Fibroblast of the conjunctiva (primary cell): Measurements from ENCODE around the gene NFS1.
A peak's percentile ranks its signal among the peaks of the same experiment; 100 is the strongest.
"Not testable (repeated sequence)": the region's sequence is repeated elsewhere in the genome, so short reads cannot be mapped to it uniquely, and the experiment has no call there.

ENCODE experiments used
- DNase-seq: peaks from one replicate; pipeline ENCODE4 v3.0.0-alpha.2; 2010; ENCODE audit warnings: low read depth

Gene NFS1

DNA sequence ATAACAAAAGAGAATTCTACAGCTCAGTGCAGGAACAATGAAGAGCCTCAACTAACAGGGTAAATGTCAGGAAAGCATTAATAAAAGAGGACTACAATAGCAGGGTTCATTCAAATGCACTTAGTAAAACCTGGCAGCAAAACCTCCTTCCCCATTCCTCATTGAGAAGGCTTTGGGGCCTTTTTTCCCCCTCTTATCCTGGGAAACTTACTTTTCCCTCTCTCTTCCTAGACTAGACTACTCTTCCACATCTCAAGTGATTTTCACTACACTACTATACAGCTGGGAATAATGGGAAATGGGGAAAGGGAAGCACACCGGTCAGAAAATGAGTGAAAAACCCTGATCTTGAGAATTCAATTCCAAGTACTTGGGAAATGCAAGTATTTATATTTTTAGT is 10.1 kb upstream of the NFS1 start:
- DNase-seq, result no peak

DNA sequence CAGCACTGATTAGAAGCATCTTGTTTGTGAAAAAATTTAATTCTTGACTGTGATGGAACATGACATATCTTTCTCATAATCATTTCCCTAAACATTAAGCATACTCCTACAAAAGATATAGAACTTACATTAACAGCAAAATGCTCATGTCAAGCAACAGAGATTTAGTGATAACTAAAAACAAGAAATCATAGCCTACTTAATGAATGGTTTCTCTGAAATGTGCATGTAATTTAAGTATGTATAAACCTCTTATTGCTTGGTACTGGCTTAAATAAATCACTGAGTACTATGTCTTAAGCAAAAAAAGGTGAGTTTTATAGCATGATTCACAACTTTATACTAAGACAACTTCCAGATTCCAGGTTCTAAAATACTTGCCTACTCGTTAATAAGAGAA is 9.3 kb upstream of the NFS1 start:
- no peak for DNase-seq

GRCh38 chr20:35706591-35707529 is 7.7 kb upstream of the NFS1 start:
- not testable (repeated sequence) for DNase-seq

GRCh38 chr20:35705894-35706293 is 6.7 kb upstream of the NFS1 start:
- not testable (repeated sequence) for DNase-seq

DNA sequence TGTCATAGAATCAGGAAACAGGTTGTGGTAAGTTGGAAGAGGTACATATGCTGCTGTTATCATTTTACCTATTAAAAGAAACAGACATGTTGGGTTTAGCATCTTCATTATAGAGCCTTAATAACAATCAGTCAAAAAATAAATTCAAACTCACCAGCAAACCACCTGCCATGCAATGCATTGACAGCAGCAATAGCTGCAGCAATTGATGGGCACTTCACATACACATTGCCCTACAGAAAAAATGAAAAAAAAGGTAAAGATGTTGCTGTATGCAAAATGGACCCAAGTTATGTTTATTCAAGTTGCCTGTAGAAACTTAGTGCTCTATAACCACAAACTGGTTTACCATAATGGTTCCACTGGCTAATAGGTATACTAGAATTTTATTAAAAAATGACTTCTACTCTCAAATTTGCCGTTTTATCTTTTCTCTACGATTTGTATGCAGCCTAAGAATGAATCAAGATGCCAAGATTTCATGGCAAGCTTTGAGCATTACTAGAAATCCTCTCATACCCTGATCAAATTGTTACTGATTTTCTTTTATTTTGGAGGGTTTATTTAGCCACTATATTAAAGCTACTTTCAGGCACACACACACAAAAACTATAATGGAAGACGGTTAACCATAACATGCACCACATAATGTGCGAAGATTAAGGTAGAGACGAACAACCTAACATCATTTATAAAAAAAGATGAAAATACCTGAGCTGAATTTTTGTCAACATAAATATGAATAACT is 5.5 kb upstream of the NFS1 start:
- no peak for DNase-seq

GRCh38 chr20:35702824-35703695 is 3.9 kb upstream of the NFS1 start:
- DNase-seq, result no peak

GRCh38 chr20:35702051-35702823 is 3.1 kb upstream of the NFS1 start:
- peak; percentile 23 for DNase-seq

GRCh38 chr20:35700625-35701148 is 1.5 kb upstream of the NFS1 start:
- DNase-seq, result no peak

DNA sequence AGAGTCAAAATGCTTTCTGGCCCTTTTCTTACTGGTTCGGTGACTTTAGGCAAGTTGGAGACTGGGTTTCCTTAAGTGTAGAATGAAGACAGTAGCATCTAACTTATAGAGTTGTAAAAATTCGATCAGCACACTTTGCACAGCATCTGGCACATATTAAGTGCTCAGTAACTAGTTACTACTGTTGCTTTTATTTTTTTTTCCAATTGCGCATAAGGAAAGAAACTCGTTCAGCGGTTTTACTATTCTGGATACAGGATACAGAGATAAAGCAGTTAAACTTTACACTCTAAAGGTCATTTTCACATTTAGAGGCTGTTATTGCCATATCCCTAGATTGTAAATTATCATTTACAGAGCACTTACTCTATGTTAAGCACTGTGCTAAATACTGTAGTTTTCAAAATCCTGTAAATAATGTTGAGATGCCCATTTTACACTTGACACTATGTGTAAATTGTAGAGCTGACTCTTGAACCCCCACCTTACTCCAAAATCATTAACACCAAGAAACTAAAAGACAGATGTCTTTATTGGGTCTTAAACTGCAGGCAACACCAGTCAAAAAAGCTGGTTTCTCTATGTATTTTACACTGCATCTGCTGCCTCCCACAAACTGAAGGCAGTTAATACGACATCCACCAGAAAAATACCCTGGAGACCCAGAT is 939 bp upstream of the NFS1 start:
- DNase-seq, result no peak

DNA sequence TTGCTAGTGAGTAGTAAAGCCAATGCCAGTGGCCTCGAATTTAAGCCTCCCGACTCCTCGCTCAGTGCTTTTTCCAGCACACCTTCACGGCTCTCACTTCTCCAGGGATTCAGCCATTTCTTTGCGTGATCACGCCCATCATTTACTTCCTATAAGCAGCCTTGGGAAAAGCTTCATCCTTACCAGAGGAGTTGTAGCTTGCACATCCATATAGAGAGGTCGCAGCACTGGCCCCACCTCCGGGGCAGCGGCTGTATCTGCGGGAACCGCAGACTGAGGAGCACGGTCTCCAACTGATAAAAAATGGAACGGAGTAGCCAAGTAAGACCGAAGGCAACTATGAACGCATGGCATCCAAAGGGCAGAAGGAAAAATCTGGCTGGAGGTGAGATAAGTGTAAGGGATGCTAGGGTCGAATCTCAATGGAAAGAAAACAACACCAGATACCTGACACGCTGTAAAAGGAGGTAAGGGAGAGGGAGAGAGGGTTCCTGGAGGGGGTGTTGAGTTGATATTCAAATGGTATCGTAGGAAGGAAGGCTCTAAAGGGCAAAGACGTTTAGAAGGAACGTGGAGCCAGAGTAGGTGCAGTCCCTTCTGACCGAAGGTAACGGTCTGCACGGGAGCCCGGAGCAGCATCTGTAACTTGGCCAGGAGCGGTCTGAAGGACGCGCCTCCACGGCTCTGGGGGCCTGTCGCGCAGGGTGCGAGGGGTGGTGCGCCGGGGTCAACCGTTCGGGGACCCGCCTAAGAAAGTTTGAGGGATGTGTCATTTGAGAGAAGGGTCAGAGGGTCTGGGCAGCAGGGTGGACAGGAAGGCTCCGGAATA is 640 bp downstream of the NFS1 start:
- DNase-seq, result no peak

- no peak for DNase-seq
Measured at GRCh38 chr20:35697696-35698297, 1.4 kb downstream of the NFS1 start.

DNA sequence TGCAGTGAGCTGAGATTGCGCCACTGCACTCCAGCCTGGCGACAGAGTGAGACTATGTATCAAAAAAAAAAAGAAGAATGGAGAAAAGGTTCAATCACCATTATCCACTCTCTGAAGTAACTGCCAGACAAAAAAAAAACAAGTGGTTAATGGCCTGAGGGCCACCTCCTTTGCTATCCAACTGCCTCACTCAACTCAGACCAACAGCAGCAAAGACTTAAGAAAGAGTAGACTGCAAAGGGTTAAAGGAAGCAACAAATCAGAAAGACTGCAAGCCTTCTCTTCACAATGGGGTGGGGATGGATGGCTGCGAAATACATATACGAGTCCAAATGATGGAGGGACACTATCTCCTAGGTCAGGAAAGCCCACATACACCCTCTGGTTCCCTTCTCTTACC is 3.2 kb downstream of the NFS1 start:
- no peak for DNase-seq

DNA sequence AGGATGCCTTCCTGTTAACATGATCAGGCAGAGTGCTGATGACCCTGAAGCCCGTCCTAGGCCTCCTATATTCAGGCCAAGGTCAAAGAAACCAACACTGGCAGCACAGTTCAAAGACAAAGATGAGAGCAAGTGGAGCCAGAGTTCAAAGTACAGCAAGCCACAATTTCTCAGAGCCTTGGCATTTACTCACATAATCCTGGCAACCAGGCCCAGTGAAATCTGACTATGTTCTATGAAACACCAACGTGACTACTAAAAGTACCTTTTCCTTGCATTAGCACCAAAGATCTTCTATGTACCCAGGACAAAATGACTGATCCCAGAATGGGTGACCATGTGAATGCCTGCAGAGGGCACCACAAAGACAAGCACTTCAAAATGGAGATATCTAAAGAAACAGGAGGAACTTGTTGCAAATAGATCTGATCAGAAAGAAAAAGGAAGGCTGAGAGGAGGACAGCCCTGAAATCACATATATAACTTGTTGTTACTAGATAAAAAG is 3.9 kb downstream of the NFS1 start:
- DNase-seq, result no peak

GRCh38 chr20:35690265-35690664 is 8.9 kb downstream of the NFS1 start:
- DNase-seq, result no peak

- not testable (repeated sequence) for DNase-seq
Measured at GRCh38 chr20:35686872-35687271, 12.3 kb downstream of the NFS1 start.

DNA sequence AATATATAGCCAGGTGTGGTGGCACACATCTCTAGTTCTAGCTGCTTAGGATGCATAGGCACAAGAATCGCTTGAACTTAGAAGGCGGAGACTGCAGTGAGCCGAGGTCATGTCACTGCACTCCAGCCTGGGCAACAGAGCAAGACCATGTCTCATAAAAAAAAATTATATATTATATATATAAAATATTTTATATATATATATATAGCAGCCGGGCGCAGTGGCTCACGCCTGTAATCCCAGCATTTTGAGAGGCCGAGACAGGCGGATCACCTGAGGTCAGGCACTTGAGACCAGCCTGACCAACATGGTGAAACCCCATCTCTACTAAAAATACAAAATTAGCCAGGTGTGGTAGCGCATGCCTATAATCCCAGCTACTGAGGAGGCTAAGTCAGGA is 13.8 kb downstream of the NFS1 start:
- not testable (repeated sequence) for DNase-seq

- no peak for DNase-seq
Measured at GRCh38 chr20:35681960-35682359, 17.2 kb downstream of the NFS1 start.

- DNase-seq, result no peak
Measured at GRCh38 chr20:35680452-35681183, 18.5 kb downstream of the NFS1 start.
